ENCODE results near the gene SRSF1.
"Not testable (repeated sequence)": the region's sequence is repeated elsewhere in the genome, so short reads cannot be mapped to it uniquely, and the experiment has no call there.

Gene SRSF1

GRCh38 chr17:57963149-57963511, 43.9 kb downstream of the SRSF1 start:
- no peak for DNase-seq

- DNase-seq: no peak
These were observed 44.5 kb downstream of the SRSF1 start for GRCh38 chr17:57962279-57963148.

- no peak for DNase-seq
These were observed 47.1 kb downstream of the SRSF1 start for GRCh38 chr17:57959929-57960328.

GRCh38 chr17:57958391-57958790, 48.7 kb downstream of the SRSF1 start:
- DNase-seq: not testable (repeated sequence)

GRCh38 chr17:57957886-57958285, 49.2 kb downstream of the SRSF1 start:
- no peak for DNase-seq

- no peak for DNase-seq
These were observed 49.8 kb downstream of the SRSF1 start for GRCh38 chr17:57957120-57957850.

GRCh38 chr17:57956291-57957119, 50.5 kb downstream of the SRSF1 start:
- no peak for DNase-seq

GRCh38 chr17:57955183-57955931, 51.7 kb downstream of the SRSF1 start, which contains the start of gene CUEDC1:
TSS of gene CUEDC1 (minus strand) at chr17:57955412. CDS start at chr17:57885564, 69,848 bp downstream.
- DNase-seq: peak; percentile 84

- peak; percentile 83 for DNase-seq
These were observed 52.5 kb downstream of the SRSF1 start for GRCh38 chr17:57954397-57955182.

- no peak for DNase-seq
These were observed 53.2 kb downstream of the SRSF1 start for GRCh38 chr17:57953705-57954396.
